Measurements from ENCODE around the gene CFAP46.

- TF ChIP-seq TSHZ2 (CRISPR knock-in tag; IDR thresholded peaks at IDR 0.05) (no peak), ZFP3 (CRISPR knock-in tag; IDR thresholded peaks at IDR 0.05) (no peak), CREB5 (CRISPR knock-in tag; IDR thresholded peaks at IDR 0.05; ENCODE audit: low read depth) (no peak), POU6F1 (CRISPR knock-in tag; IDR thresholded peaks at IDR 0.05; ENCODE audit: borderline replicate concordance, low read depth) (no peak), ZNF8 (CRISPR knock-in tag; IDR thresholded peaks at IDR 0.05) (no peak), PATZ1 (CRISPR knock-in tag; IDR thresholded peaks at IDR 0.05; ENCODE audit: borderline replicate concordance) (no peak), ARNTL (CRISPR knock-in tag; IDR thresholded peaks at IDR 0.05; ENCODE audit: borderline replicate concordance, low read depth) (no peak), RARB (CRISPR knock-in tag; IDR thresholded peaks at IDR 0.05) (no peak)
Measured at GRCh38 chr10:132806561-132807003, 135.8 kb downstream of the CFAP46 start.

Data from SK-N-SH treated with all-trans-retinoic acid at 6 μM for 48 hours (cell line).